Skin of body (tissue), 2 donors: ENCODE results near the gene IDNK. TPM values are rescaled to one million over a fixed set of nuclear protein-coding genes. Genes with fewer than 3 reads are reported as not detected.

ENCODE experiments used
- DNase-seq: peaks from one replicate; lab custom pipeline; 2025; lab: John Stamatoyannopoulos, UW
- total RNA-seq: library from RNA; depleted of rRNA; stranded (reverse); fragments of >200 nt; gene quantifications from one replicate; pipeline ENCODE4 v1.2.3, GENCODE V29; 2014

Gene IDNK
- total RNA-seq, 1 donor from 2014 or later = 3.8 TPM

DNA sequence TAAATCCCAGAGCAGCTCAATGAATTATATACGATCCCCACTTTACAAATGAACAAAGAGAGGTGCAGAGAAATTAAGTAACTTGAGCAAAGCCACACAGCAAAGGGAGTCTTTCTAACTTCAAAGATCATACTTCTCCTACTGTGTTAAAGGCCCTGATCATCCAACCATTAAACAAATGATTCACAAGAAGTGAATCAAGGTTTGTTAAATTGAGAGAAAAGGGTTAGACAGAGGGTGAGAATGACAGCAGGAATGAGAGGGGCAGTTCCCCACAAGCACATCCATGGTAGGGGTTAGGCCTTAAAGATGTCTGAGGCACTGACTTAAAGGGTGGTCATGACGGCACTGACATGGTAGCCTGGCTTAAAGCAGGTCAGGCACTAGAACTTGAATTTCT is 10.7 kb downstream of the IDNK start:
- DNase-seq = no peak

DNA sequence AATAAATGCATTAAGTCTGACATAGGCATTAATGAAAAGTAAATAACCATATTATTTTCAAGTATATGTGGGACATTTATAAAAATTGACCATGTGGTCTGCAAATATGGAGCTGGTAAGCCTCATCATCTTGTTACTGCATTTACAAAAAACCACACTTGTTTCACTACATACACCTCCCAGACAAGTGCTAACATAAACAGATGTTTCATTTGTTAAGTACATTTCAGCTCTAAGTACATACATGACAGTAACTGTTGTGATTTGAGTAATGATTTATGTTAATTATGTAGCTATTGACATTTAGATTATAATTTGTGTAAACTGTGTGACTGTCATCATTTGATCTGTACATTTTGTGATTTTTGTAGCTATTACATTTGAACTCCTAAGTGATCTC is 13.9 kb downstream of the IDNK start:
- DNase-seq = no peak

DNA sequence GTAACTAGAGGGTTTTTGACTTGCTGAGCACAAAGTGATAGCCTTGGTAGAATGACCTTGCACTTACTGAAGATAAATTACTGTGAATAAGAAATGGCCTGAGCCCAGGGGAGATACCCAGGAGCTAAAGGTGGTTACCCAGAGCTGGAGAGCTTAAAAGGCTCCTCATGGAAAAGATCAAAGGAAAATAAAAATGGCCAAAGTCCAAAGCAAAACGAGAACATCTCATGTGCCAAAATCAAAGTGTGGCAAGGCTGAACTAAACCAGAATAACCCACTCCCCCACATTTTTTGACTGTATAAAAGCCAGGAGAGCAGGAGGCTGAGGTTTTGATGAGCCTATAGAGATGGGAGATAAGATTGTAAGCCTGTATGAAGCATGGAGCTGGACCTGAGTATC is 14.4 kb downstream of the IDNK start:
- DNase-seq = no peak

DNA sequence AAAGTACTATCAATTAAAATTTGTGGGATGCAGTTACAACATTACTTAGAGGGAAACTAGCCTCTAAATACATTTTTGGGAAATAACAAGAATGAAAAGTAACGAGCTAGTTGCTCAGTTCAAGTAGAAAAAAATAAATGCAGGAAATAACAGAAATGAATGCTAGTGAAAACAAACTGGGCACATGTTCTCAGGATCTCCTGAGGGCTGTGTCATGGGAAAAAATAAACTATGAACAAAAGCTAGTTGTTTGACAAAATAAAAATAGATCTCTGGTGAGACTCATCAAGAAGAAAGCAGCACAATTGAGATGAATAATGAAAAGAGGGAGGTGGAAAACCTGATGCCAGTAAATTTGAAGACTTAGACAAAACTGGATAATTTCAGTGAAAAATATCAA is 16.3 kb downstream of the IDNK start:
- no peak for DNase-seq

DNA sequence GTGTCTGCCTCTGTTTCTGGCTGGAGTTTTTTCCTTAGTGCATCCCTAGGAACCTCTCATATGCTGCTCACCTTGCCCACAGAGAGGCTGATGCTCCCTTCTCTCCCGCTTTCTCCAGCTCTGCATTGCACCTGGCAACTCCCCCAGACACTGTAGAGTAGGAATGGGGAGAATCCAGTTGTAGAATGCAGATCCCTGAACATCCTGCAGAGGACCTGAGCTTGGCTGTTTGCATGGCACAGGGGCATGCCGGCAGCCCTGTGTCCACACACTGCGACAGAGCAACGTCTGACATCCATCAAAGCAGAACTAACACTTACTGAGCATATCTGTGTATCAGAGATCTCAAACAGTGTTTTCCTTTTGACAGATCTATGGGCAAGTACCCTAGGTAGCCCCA is 19.9 kb downstream of the IDNK start:
- no peak for DNase-seq

DNA sequence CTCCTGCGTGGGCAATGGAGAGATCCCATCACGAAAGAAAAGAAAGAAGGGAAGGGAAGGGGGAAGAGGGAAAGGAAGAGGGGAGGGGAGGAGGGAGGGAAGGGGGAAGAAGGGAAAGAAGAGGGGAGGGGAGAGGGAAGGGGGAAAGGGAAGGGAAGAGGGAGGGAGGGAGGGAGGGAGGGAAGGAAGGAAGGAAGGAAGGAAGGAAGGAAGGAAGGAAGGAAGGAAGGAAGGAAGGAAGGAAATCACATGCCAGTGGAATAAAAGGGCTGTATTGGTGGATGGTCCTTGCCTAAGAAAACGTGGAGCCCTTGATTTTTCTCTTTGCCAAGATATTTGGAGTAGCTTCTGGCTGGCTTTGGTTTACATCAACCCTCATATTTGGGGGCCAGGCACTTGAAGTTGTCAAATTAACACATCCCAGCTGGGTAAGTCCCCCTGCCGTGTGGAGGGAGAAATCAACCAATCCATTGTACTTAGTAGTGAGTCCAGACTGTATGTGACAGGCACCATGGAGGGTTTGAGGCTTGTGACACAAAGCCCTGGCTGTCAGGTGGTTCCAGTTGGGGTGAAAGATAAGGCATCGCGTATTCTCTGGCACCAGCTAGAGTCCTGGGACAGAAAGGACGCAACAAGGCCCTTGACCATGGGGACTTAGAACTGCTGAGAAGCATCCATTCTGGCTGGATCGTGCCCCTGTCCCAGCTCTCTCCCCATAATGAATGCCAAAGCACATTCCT is 23.7 kb downstream of the IDNK start:
- no peak for DNase-seq

DNA sequence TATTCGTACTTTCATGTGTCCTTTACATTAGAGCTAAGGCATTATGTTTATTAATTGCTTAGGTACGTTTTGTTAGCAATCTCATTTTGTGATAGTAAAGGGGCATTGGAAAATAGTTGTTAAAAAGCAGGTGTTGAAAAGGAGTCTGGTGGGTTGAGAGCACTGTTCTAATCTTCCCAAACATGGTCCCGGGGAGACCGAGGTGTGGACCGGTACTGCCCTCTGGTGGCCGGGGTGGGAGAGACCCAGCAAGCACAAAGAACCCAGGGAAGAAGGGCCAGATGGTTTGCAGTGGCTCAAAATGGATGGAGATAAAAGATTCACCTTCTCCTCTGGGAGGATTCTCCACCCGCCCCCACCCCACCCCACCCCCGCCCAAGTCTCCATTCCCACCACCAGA is 26.1 kb downstream of the IDNK start:
- no peak for DNase-seq

DNA sequence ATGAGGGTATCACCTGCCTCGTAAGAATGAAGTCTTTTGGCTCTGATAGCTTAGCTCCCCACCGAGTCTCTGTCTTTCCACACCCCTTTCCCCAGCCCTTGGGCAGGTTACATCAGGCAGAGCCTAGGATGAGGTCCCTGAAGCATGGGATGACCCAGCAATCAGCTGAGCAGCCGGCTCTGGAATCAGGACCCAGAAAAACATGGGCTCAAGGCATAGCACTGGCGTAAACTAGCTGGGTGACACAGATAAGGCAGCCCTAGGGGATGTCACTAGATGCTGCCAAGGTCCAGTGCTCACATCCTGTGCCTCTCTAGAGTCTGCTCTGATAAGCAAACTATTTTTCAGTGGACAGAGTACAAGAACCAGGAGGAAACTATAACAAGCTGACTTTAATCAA is 26.6 kb downstream of the IDNK start:
- DNase-seq = no peak

DNA sequence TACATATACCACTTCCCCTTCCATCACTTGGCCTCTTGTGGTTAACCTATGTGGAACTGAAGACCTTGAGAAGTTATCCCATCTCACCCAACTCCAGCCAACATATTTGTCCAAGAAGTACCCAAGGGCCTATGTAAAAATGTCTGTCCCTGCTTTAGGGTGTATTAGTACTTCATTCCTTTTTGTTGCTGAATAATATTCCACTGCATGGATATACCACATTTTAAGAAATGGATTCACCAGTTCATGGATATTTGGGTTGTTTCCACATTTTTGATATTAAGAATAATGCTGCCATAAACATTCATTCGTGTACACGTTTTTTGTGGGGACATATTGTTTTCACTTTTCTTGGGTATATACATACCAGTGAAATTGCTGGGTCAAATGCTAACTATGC is 28.6 kb downstream of the IDNK start:
- DNase-seq = no peak

DNA sequence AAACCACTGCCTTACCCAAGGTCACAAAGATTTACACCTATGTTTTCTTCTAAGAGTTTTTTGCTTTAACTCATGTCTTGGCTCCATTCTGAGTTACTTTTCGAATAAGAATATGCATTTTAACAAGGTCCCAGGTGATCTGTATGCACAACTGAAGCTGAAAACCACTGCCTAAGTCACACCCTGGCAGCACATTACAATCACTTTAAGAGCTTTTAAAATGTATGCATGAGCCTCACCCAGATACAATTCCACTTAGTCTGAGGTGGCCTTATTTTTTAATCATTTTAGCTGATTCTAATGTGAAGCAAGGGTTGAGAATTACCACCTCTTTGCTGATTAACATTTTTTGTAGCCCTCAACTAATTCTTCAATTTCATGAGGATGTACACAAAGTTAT is 29.5 kb downstream of the IDNK start:
- no peak for DNase-seq

DNA sequence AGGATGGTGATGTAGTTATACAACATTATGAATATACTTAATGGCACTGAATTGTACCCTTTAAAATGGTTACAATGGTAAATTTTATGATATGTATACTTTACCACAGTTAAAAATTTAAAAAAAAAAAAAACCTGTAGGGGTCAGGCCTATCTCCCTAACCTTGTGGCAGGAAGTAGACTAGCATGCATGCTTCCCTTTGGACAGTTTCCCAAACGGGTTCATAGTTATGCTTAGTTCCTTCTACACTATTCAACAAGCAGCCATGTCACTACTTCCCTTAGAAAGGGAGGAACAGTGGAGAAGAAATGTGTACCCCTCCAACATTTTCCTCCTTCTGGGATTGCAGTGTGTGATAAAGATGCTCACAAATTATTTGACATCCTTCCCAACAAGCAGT is 32.5 kb downstream of the IDNK start:
- no peak for DNase-seq

DNA sequence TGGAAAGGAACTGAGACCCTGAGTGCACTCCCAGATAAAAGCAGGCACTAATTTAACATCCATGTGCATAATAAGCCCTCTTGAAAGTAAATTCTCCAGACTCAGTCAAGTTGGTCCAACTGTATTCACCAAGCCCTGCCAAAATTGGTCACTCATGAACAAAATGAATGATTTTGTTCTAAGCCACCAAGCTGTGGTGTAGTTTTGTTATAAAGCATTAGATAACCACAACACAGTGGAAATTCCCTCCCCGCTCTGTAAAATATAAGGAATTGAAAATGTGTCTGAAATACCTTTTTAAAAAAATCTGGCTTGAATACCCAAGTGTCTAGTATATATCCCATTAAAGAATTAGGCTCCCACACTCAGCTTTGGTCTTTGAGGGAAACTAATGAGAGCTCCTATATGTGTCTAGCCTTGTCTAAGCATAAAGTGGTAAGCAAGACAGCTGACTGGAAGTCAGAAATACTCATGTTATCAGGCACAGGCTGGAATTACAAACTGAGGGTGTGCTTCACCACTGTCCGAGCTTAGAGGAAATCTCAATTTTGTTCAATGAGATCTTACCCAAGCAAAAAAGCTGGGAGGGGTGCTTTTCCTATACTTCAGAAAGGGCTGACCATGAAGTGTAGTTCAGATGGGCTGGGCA is 33.2 kb downstream of the IDNK start:
- no peak for DNase-seq

DNA sequence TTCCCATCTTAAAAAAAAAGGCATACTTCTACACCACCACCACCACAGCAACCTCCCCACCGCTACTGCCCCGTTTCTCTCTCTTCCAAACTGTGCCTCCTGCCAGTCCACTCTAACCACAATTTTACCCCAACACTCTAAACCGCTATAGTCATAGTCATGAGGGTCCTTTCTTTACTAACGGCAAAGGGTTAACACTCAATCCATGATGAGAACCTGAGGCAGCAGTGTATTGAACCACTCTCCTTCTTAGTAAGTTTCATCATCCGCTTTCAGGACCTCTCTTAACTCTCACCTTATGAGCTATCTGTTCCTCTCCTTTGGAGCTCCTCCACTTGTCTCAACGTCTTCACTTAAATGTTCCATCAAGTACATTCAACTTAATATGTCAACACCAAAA is 34.0 kb downstream of the IDNK start:
- no peak for DNase-seq

DNA sequence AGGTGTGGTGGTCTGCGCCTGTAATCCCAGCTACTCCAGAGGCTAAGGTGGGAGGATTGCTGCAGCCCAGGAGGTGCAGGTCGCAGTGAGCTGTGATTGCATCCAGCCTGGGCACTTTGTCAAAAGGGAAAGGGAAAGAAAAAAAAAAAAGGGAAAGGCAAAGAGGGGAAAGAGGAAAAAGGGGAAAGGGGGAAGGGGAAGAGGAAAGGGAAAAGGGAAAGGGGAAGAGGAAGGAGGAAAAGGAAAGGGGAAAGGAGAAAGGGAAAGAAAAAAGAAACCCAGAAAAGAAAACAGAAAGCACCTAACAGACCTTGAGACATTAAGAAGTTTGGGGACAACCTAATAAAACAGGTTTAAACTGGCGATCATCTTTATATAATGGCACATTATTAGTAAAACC is 40.0 kb downstream of the IDNK start:
- no peak for DNase-seq

DNA sequence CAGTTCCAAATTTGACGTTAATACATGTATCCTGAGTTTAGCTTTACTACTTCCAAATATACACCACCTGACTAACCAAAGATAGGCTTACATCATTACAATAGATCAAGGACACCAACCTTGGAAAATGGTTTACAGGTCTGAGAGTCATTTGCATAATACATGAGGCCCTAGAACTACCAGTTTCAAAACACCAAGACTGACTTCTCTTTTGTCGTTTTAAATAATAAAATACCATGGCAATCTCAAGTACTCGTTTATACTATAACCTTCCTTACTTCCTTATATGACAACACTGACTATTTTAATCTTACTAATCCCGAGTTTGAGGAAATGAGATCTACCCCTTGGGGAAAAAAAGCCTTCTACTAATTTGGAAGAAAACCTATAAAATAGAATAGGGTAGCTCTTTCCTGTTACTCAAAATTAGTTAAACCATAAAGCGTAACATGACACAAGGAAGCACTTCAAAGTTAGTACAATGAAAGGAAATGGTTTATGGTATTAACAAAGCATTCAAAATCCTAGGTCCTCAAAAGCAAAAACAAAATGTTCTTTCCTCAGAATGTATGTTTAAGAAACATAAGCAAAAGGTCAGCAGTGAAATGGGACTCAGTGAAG is 42.7 kb downstream of the IDNK start:
- peak; percentile 1 for DNase-seq

DNA sequence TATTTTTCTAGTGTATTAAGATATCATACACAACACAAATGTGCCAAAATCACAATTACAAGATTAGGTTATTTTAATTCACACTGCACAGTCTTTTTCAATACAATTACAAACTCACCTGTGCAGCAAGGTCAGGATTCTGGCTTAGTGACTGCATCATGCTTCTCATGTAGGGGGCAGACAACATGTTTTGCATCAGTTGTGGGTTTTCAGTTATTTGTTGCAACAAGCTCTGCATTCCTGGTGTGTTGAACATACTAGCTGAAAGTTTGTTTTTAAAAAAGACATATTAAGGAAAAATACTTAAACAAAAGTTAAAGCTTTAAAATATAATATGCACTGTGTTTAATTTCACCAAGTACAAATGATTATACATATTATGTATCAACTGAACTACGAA is 46.1 kb downstream of the IDNK start:
- DNase-seq = no peak

DNA sequence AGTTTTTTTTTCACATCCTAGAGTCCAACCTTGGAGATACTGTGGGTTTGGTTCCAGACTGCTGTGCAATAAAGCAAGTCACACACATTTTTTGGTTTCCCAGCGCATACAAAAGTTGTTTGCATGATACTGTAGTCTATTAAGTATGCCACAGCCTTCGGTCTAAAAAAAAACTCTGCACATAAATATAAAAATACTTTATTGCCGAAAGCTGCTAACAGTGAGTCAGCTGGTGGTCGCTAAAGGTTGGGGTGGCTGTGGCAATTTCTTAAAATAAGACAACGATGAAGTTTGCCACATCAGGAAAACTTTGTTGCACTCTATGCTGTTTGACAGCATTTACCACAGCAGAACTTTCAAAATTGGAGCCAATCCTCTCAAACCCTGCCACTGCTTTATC is 47.4 kb downstream of the IDNK start:
- DNase-seq = no peak

DNA sequence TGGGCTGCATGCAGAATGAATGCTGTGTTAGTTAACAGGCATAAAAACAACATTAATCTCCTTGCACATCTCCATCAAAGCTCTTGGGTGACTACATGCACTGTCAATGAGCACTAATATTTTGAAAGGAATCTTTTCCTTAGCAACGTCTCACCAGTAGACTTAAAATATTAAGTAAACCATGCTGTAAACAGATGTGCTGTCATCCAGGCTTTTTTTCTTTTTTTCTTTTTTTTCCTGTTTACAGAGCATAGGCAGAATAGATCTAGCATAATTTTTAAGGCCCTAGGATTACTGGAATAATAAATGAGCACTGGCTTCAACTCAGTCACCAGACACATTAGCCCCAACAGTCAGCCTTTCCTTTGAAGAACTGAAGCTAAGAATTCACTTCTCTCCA is 48.5 kb downstream of the IDNK start:
- DNase-seq = peak; percentile 11

DNA sequence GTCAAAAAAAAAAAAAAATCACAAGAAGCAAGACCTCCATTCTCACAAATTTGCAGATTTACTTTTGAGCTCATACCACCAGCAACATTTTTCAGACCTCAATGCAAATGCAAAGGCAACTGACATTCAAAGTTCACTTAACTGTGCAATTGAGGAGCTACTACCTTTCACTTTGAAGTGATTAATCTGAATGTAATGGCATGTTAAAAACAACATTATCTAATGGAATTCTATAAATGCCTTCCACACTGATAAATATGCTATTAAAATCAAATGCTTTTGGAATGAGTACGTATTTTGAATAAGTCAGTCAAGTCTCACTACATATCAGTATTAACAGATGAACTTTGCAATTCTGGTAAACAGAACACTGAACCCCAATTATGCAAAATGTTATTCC is 52.5 kb downstream of the IDNK start:
- DNase-seq = no peak

DNA sequence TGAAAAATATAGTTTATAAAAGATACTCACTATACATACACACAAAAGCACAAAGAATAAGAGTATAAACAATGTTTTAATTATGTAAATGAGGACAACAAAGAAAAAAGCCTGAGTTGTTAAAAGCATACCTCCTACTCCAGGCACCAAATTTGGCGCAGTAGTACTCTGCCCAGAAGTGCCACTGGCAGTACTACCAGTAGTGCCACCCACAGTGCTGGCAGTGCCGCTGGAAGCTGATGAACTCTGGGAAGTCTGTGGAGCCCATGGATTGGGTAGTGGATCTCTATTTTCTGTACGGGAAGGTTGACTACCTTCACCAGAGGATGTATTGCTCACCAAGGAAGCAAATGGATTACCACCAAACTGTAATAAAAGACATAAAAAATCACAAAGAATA is 54.7 kb downstream of the IDNK start:
- DNase-seq = no peak

DNA sequence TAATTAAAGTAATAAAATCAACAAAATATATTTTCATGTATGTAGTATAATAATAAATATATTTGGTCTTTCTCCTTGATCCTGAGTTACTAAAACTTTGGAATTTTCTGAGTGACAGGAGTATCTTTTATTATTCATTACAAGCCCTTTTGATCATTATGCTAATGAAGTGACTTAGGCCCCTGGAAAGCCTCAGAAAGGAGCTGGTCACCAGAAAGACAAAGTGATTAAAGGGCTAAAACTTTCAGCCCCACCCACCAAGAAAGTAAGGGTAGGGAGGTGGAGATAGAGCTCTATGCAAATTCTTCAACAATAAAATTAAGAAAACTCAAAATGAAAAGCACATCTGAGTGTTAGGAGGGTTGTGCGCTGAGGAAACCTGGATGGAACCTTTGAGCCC is 57.3 kb downstream of the IDNK start:
- DNase-seq = no peak

DNA sequence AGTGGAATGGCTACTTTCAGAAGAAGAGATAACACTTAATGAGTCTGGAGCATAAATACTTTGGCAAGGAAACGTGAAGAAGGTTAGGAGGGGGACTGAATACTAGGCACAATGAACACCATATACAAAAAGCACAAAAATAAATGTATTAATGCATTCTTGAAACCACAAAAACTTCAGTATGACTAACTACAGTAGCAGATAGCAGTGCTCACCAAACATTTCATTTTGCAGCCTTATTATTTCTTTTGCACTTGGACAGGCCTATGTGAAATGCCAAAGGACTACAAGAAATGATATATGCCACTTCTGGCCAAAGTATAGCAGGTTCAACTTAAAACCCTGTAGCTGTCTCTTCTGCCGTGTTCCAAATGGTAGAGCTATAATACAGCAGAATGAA is 58.5 kb downstream of the IDNK start:
- DNase-seq = no peak

DNA sequence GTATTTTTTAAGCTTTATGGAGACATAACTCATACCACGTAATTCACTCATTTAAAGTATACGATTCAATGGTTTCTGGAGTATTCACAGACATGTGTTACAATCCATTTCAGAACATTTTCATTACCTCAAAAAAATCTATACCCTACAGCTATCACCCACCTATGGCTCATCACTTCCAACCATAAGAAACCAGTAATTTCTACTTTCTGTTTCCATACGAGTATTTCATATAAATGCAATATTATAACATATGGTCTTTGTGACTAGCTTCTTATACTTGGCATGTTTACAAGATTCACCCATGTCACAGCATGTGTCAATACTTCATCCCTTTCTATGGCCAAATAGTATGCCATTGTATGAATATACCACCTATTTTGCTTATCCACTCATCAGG is 66.0 kb downstream of the IDNK start:
- no peak for DNase-seq
